K562 (cell line): Measurements from ENCODE around the gene IL4R. TPM values are rescaled to one million over a fixed set of nuclear protein-coding genes. Genes with fewer than 3 reads are reported as not detected.

ENCODE experiments used
- ATAC-seq: fragments of 200-7000 bp; cut with Tn5 transposase; 3 replicates; pipeline ENCODE4 v1.9.1; 2020; ENCODE audit warnings: moderate library complexity
- BruUV-seq: library from RNA; stranded (reverse); fragments of 400-500 nt; replicated peaks from 2 replicates; lab custom pipeline; 2021; lab: Mats Ljungman, UMichigan
- CTCF ChIA-PET: fragments of 300-600 bp; formaldehyde crosslinking; extraction: SDS; loops from one replicate; lab custom pipeline; 2021; ENCODE audit warnings: low intra/inter-chr PET ratio; lab: Yijun Ruan, JAX
- POLR2A ChIA-PET: fragments of 300-600, 350-650 bp; sonication (Branson Sonifier 250); formaldehyde crosslinking; extraction: SDS; loops from one replicate; lab custom pipeline; 2021; ENCODE audit warnings: antibody characterized with exemption, inconsistent platforms; lab: Yijun Ruan, JAX
- DNase-seq, 4 experiments: peaks; one replicate each; pipeline versions ENCODE4 v3.0.0 to v3.0.0-alpha.2; 2011 to 2018; ENCODE audit warnings: low spot score in 3 of 4, mixed read lengths in 3 of 4; ENCODE audit errors: extremely low read depth in 1 of 4
- FAIRE-seq: peaks from 2 replicates; lab custom pipeline; 2011; peaks lifted over from hg19 to GRCh38; lab: Jason Lieb, UNC
- H2AFZ ChIP-seq: 2 replicates; pipeline ENCODE4 v1.6.0; 2011; ENCODE audit warnings: low read depth, low read length, control low read depth, inconsistent platforms
- H3K27ac ChIP-seq: fragments of 200-600 bp; 3 replicates; pipeline ENCODE4 v1.8.0; 2011; ENCODE audit warnings: low read depth, mild to moderate bottlenecking, control low read depth, inconsistent platforms, low read length, moderate library complexity, mixed read lengths; ENCODE audit errors: extremely low read depth
- H3K27me3 ChIP-seq, 2 experiments: fragments of 300-600 bp in 1 of 2; 2 replicates in 1 of 2; 3 replicates in 1 of 2; pipeline versions ENCODE4 v1.6.0 to v1.8.0; 2011; ENCODE audit warnings: inconsistent platforms in 2 of 2, low read length in 2 of 2, mild to moderate bottlenecking in 1 of 2, mixed read lengths in 1 of 2, moderate library complexity in 1 of 2; ENCODE audit not compliant: control insufficient read depth in 2 of 2, insufficient read depth in 2 of 2
- H3K36me3 ChIP-seq: fragments of 300-600 bp; 3 replicates; pipeline ENCODE4 v1.8.0; 2011; ENCODE audit warnings: mild to moderate bottlenecking, low read length, inconsistent platforms; ENCODE audit not compliant: control insufficient read depth, insufficient read depth
- H3K4me1 ChIP-seq, 2 experiments: fragments of 200-600 bp in 1 of 2; replicated peaks in 1 of 2; 2 replicates in 1 of 2; 3 replicates in 1 of 2; pipeline versions ENCODE4 v1.5.1 to v1.8.0; 2011; ENCODE audit warnings: inconsistent platforms in 2 of 2, low read length in 2 of 2, mild to moderate bottlenecking in 1 of 2, mixed read lengths in 1 of 2, moderate library complexity in 1 of 2; ENCODE audit not compliant: control insufficient read depth in 2 of 2, insufficient read depth in 2 of 2
- H3K4me2 ChIP-seq: 2 replicates; pipeline ENCODE4 v1.6.1; 2011; ENCODE audit warnings: low read length, control low read depth, inconsistent platforms, mixed read lengths; ENCODE audit not compliant: insufficient read depth
- H3K4me3 ChIP-seq: fragments of 200-600 bp; sonication (generic), shearing (Covaris generic); 2 replicates; pipeline ENCODE4 v1.5.1; 2016; ENCODE audit warnings: control low read depth, inconsistent platforms
- H3K79me2 ChIP-seq: fragments of 200-600 bp; 3 replicates; pipeline ENCODE4 v1.8.0; 2011; ENCODE audit warnings: low read length, inconsistent platforms; ENCODE audit not compliant: control insufficient read depth, insufficient read depth
- H3K9ac ChIP-seq, 2 experiments: 2 replicates each; pipeline versions ENCODE4 v1.6.0 to v1.6.1; 2011; ENCODE audit warnings: low read depth in 2 of 2, low read length in 2 of 2, control low read depth in 1 of 2, inconsistent platforms in 1 of 2, mild to moderate bottlenecking in 1 of 2, mixed read lengths in 1 of 2; ENCODE audit not compliant: insufficient read depth in 1 of 2
- H3K9me1 ChIP-seq: one replicate; pipeline ENCODE4 v1.6.0; 2011; ENCODE audit warnings: inconsistent platforms, mild to moderate bottlenecking, low read length, moderate library complexity; ENCODE audit not compliant: control insufficient read depth, insufficient read depth
- H3K9me3 ChIP-seq: replicated peaks from 2 replicates; pipeline ENCODE4 v1.5.1; 2011; ENCODE audit warnings: low read depth, low read length, inconsistent platforms; ENCODE audit not compliant: control insufficient read depth, insufficient read depth
- H4K20me1 ChIP-seq: replicated peaks from 2 replicates; pipeline ENCODE4 v1.6.1; 2011; ENCODE audit warnings: low read length, inconsistent platforms, mixed read lengths; ENCODE audit not compliant: control insufficient read depth, insufficient read depth
- ASH1L ChIP-seq: fragments of 450-650 bp; IDR thresholded peaks from 2 replicates; pipeline ENCODE4 v1.6.1; 2018; ENCODE audit warnings: borderline replicate concordance, mild to moderate bottlenecking, low read depth; ENCODE audit not compliant: partially characterized antibody
- ATF1 ChIP-seq, 2 experiments: fragments of 450-650 bp in 1 of 2; IDR thresholded peaks; 2 replicates each; pipeline ENCODE4 v1.6.1; 2016; ENCODE audit warnings: missing compliant biosample characterization in 1 of 2, missing genetic modification characterization in 1 of 2
- BRD9 ChIP-seq: fragments of 450-650 bp; IDR thresholded peaks from 2 replicates; pipeline ENCODE4 v1.6.1; 2018; ENCODE audit warnings: low read depth; ENCODE audit not compliant: partially characterized antibody
- PBX2 ChIP-seq, 2 experiments: IDR thresholded peaks in 1 of 2; conservative IDR thresholded peaks in 1 of 2; 2 replicates each; pipeline ENCODE4 v1.6.1; 2016; ENCODE audit warnings: low read depth in 2 of 2, mild to moderate bottlenecking in 1 of 2, missing compliant biosample characterization in 1 of 2, missing genetic modification characterization in 1 of 2, moderate library complexity in 1 of 2
- TEAD4 ChIP-seq, 2 experiments: sonication (generic) in 1 of 2; formaldehyde crosslinking in 1 of 2; IDR thresholded peaks; 2 replicates each; pipeline versions ENCODE4 v1.6.1 to v1.8.0; 2012 to 2022; ENCODE audit warnings: borderline replicate concordance in 1 of 2, inconsistent platforms in 1 of 2, low read length in 1 of 2, mild to moderate bottlenecking in 1 of 2, missing genetic modification reagents in 1 of 2
- ZNF124 ChIP-seq: sonication (generic); formaldehyde crosslinking; IDR thresholded peaks from 2 replicates; pipeline ENCODE4 v1.8.1; 2022; ENCODE audit warnings: missing genetic modification reagents
- ZNF134 ChIP-seq: fragments of 250-450 bp; sonication (Bioruptor Pico); conservative IDR thresholded peaks from 2 replicates; pipeline ENCODE4 v1.4.0; 2020
- ZNF282 ChIP-seq: sonication (generic); formaldehyde crosslinking; IDR thresholded peaks from 2 replicates; pipeline ENCODE4 v1.8.1; 2023; ENCODE audit warnings: missing genetic modification reagents
- ZNF551 ChIP-seq: fragments of 250-450 bp; sonication (Bioruptor Pico); IDR thresholded peaks from 2 replicates; pipeline ENCODE4 v1.5.0; 2021; ENCODE audit warnings: mild to moderate bottlenecking, moderate library complexity
- ZNF589 ChIP-seq: fragments of 200-800 bp; sonication (Bioruptor generic); IDR thresholded peaks from 2 replicates; pipeline ENCODE4 v1.6.1; 2016; ENCODE audit warnings: low read depth, missing genetic modification characterization, missing compliant biosample characterization
- ZNF609 ChIP-seq: sonication (generic); formaldehyde crosslinking; IDR thresholded peaks from 2 replicates; pipeline ENCODE4 v1.8.1; 2023; ENCODE audit warnings: missing genetic modification reagents, mild to moderate bottlenecking, borderline replicate concordance
- WGBS: fragments of 100-300 bp; shearing (Covaris generic); methylation state at CpG from one replicate; pipeline ENCODE4 v1.1.6; 2016; ENCODE audit warnings: low coverage, mixed read lengths; ENCODE audit not compliant: insufficient coverage; ENCODE audit errors: missing lambda C conversion rate; 5-methylcytosine and 5-hydroxymethylcytosine counted together
- in situ Hi-C: fragments of 300-500 bp; cut with MboI; formaldehyde crosslinking; loops from 4 replicates; pipeline ENCODE4 v1.15.0; 2018; ENCODE audit warnings: inconsistent platforms, mixed read lengths
- intact Hi-C: fragments of 100-400 bp; cut with micrococcal nuclease; formaldehyde crosslinking; loops from 2 replicates; pipeline ENCODE4 v1.14.2; 2022
- polyA plus RNA-seq, 8 experiments: library from polyadenylated mRNA; depleted of rRNA in 4 of 8; stranded (reverse) in 5 of 8; unstranded in 3 of 8; fragments of >200 nt; fragmentation: Nextera tagmentation in 2 of 8; fragmentation: Illumina TruSeq in 1 of 8; extraction: Ambion mirVana in 2 of 8; extraction: Trizol in 1 of 8; gene quantifications; 2 replicates each; pipeline versions ENCODE4 v1.2.1 to v1.2.3, GENCODE V29; 2011 to 2014; ENCODE audit warnings: inconsistent platforms in 1 of 8, missing spikeins in 1 of 8
- total RNA-seq, 7 experiments: library from RNA; depleted of rRNA in 6 of 7; stranded (reverse); fragments of >200 nt in 6 of 7; fragmentation: Illumina TruSeq in 2 of 7; extraction: Trizol in 2 of 7; gene quantifications; 2 replicates each; pipeline versions ENCODE4 v1.2.1 to v1.2.3, GENCODE V29; 2011 to 2021; ENCODE audit warnings: low replicate concordance in 1 of 7

The IL4R gene
- total and polyA plus RNA-seq, 9 of the 15 experiments (the other 6 are each of a cell fraction or from before 2014, with no cell fraction given): 0.17 to 5.8 (median 3.3) TPM

GRCh38 chr16:27323781-27324561, 10.2 kb downstream of the IL4R start (continued):
- TF ChIP-seq ZNF124 (CRISPR knock-in tag) (no peak), PBX2 (CRISPR knock-in tag; IDR thresholded peaks at IDR 0.05; ENCODE audit: low read depth) (no peak), PBX2 (tag; conservative IDR thresholded peaks at IDR 0.05; ENCODE audit: low read depth) (peak; percentile 48), ZNF282 (CRISPR knock-in tag) (no peak), ZNF134 (CRISPR knock-in tag) (no peak), BRD9 (no peak)

GRCh38 chr16:27324851-27325301, 11.1 kb downstream of the IL4R start:
- ChIA-PET CTCF (no interaction called here), POLR2A (no interaction called here)
- Histone ChIP-seq H3K9me3 (no peaks in the 10 kb centered on the region), H3K4me3 (no peak overlapping the region), H3K36me3 (no peaks in the 10 kb centered on the region), H4K20me1 (no peaks in the 10 kb centered on the region), H3K27ac (no peak overlapping the region), H2AFZ (no peak overlapping the region), H3K79me2 (no peaks in the 10 kb centered on the region), H3K27me3 (peaks cover 0 to 4% of the 10 kb centered on the region in 2 experiments; a peak in 1 of 5 replicates), H3K4me1 (no peaks in the 10 kb centered on the region), H3K9ac (no peak overlapping the region), H3K9me1 (no peaks in the 10 kb centered on the region), H3K4me2 (no peak overlapping the region)
- no TSS peak for BruUV-seq
- intact Hi-C loops: loop anchor here (1.0 kb wide), 1 partner anchor 15 kb away; no protein-coding TSS in a partner anchor
- 26% methylated on average over 9 of the region's 12 CpGs for WGBS
- no peak for DNase-seq
- ATAC-seq: no peak
- in situ Hi-C loops: no loop called here
- no peak for FAIRE-seq
- TF ChIP-seq ZNF589 (CRISPR knock-in tag) (no peak), TEAD4 (IDR thresholded peaks at IDR 0.05; ENCODE audit: low read length) (no peak), TEAD4 (CRISPR knock-in tag; IDR thresholded peaks at IDR 0.05; ENCODE audit: borderline replicate concordance) (no peak), ASH1L (no peak), ZNF609 (CRISPR knock-in tag) (no peak), ATF1 (CRISPR knock-in tag; IDR thresholded peaks at IDR 0.05) (no peak), ATF1 (tag; IDR thresholded peaks at IDR 0.05) (no peak), ZNF551 (CRISPR knock-in tag) (no peak)
